A204.1 (cell line): ENCODE results near the gene PCSK4.

Experiments
- FAIRE-seq: peaks from 2 replicates; lab custom pipeline; 2012; peaks lifted over from hg19 to GRCh38; lab: Jason Lieb, UNC

The PCSK4 gene

GRCh38 chr19:1470055-1470304 is 20.2 kb downstream of the PCSK4 start:
- no peak for FAIRE-seq

GRCh38 chr19:1469255-1470054 is 20.7 kb downstream of the PCSK4 start:
- no peak for FAIRE-seq

GRCh38 chr19:1468821-1469254 is 21.3 kb downstream of the PCSK4 start:
- FAIRE-seq: no peak

DNA sequence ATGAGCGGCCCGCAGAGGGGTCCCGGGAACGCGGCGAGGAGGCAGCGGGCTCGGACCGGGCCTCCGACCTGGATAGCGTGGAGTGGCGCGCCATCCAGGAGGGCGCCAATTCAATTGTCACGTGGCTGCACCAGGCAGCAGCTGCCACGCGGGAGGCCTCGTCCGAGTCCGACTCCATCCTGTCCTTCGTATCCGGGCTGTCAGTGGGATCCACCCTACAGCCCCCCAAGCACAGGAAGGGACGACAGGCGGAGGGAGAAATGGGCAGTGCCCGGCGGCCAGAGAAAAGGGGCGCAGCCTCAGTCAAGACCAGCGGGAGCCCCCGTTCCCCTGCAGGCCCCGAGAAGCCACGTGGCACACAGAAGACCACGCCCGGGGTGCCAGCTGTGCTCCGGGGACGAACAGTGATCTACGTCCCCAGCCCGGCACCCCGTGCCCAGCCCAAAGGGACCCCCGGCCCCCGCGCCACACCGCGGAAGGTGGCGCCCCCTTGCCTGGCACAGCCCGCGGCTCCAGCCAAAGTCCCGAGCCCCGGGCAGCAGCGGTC is 21.8 kb downstream of the PCSK4 start:
- FAIRE-seq: no peak

GRCh38 chr19:1467490-1468273 is 22.5 kb downstream of the PCSK4 start:
- no peak for FAIRE-seq

- FAIRE-seq: no peak
These were observed 23.0 kb downstream of the PCSK4 start for GRCh38 chr19:1467215-1467489.

DNA sequence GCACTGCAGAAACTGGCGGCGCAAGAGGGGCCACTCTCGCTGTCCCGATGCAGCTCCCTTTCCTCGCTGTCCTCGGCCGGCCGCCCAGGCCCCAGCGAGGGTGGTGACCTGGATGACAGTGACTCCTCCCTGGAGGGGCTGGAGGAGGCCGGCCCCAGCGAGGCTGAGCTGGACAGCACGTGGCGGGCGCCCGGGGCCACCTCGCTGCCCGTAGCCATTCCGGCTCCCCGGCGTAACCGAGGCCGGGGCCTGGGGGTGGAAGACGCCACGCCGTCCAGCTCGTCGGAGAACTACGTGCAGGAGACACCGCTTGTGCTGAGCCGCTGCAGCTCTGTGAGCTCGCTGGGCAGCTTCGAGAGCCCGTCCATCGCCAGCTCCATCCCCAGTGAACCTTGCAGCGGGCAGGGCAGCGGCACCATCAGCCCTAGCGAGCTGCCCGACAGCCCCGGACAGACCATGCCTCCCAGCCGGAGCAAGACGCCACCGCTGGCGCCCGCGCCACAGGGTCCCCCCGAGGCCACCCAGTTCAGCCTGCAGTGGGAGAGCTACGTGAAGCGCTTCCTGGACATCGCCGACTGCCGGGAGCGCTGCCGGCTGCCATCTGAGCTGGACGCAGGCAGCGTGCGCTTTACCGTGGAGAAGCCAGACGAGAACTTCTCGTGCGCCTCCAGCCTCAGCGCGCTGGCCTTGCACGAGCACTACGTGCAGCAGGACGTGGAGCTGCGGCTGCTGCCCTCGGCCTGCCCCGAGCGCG is 23.5 kb downstream of the PCSK4 start:
- FAIRE-seq: no peak

GRCh38 chr19:1466018-1466460 is 24.1 kb downstream of the PCSK4 start:
- no peak for FAIRE-seq

GRCh38 chr19:1465191-1466016 is 24.7 kb downstream of the PCSK4 start:
- no peak for FAIRE-seq

- FAIRE-seq: no peak
These were observed 28.3 kb downstream of the PCSK4 start for GRCh38 chr19:1461862-1462261.

- FAIRE-seq: no peak
These were observed 29.8 kb downstream of the PCSK4 start for GRCh38 chr19:1460033-1460995.

GRCh38 chr19:1459479-1459878 is 30.7 kb downstream of the PCSK4 start:
- no peak for FAIRE-seq

GRCh38 chr19:1457892-1458291 is 32.3 kb downstream of the PCSK4 start:
- FAIRE-seq: no peak

GRCh38 chr19:1457031-1457739 is 33.0 kb downstream of the PCSK4 start:
- no peak for FAIRE-seq

GRCh38 chr19:1456121-1456900 is 33.8 kb downstream of the PCSK4 start:
- no peak for FAIRE-seq

DNA sequence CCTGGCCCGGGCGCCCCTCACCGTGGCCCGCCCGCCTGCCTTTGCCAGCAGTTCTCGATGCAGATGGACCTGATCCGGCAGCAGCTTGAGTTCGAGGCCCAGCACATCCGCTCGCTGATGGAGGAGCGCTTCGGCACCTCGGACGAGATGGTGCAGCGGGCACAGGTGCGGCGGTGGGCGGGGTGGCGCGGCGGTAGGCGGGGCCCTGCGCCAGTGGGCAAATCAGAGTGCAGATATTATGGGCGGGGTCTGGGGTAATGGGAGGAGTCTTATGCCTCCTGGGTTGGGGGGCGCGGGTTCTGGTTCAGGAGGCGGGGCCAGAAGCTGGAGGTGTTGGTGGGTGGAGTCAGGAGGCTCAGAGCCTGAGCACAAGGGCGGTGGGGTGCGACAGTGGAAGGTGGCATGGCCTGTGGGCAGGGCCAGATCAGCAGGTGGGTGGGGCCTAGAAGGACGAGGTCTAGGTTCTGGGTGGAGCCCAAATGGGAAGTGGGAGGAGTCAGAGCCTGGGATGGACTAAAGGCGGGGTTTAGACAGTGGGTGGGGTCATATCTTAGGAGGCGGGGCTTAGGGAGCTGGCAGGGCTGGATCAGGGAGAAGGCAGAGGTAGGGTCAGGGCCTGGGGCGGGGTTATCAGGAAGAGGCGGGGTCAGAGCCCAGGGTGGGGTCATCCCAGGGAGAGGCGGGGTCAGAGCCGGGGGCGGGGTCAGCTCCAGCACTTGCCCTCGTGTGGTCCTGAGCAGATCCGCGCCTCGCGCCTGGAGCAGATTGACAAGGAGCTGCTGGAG is 34.6 kb downstream of the PCSK4 start:
- FAIRE-seq: no peak

DNA sequence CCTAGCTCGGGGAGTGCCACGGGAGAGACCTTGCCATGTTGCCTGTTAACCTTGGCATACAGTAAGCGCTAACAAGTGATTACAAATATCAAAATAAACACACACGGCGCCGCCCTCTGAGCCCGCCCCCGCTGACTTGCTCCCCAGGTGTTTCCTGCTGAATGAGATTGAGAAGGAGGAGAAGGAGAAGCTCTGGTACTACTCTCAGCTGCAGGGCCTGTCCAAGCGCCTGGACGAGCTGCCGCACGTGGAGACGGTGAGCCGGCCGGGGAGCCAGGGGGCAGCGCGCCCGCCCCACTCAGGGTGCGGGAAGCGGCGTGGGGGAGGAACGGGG is 35.2 kb downstream of the PCSK4 start:
- FAIRE-seq: no peak

GRCh38 chr19:1453525-1454364 is 36.4 kb downstream of the PCSK4 start:
- FAIRE-seq: no peak
